Left hindlimb (tissue), 1 donor: ENCODE measurements around the gene RHAG.
"Not testable (repeated sequence)": the region's sequence is repeated elsewhere in the genome, so short reads cannot be mapped to it uniquely, and the experiment has no call there.

Source experiments
- DNase-seq: peaks from one replicate; pipeline ENCODE4 v3.0.0-alpha.2; 2018

Gene RHAG

DNA sequence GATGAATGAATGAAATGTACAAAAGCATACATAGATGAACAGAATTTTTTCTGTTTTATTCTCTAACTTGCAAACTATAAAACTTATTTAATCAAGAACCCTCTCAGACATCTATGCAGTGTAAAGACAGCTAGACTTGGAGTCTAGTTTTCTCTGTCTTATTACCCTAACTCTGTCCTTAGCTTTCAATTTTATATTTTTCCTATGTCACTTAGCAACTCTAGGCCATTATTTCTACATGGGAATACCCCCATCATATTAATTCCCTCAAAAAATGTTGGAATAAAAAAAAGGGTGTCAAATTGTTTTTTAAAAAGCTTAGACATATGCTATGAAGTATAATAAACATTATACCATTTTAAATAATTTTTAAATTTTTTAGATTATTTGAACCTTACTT, 1.2 kb downstream of the RHAG start:
- no peak for DNase-seq

DNA sequence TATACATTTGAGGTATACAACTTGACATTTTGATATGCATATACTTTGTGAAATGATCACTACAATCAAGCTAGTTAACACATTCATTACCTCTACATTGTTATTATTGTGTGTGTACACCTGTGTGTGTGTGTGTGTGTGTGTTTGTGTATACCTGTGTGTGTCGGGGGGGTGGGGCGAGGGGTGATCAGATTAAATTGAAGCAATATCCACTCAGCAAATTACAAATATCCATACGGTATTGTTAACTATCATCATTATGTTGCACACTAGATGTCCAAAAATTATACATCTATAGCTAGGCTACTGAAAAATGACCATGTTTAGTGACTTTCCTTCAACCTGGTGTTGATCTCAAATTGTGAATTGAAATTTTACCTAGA, 1.8 kb downstream of the RHAG start:
- no peak for DNase-seq

DNA sequence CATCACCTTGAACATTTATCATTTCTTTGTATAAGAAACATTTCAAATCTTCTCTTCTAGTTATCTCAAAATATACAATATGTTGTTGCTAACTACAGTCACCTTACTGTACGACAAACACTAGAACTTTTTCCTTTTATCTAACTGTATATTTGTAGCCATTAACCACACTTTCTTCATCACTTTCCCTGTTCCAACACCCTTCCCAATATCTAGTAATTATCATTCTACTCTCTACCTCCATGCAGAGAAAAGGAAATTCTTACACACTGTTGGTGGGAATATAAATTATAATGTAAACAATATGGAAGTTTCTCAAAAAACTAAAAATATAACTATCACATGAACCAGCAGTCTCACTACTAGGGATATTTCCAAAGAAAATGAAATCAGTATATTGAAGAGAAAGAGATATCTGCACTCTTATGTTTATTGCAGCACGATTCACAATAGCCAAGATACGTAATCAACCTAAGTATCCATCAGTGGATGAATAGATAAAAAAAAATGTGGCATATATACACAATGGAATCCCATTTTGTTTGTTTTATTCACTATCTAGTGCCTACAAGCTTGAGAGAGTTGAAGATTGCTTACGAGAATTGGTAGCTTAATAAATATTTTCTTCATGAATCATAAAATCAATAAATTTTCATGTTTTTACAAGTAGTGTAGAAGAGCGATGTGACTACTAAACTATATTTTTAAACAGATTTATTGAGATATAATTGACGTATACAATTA, 2.4 kb downstream of the RHAG start:
- DNase-seq: no peak

DNA sequence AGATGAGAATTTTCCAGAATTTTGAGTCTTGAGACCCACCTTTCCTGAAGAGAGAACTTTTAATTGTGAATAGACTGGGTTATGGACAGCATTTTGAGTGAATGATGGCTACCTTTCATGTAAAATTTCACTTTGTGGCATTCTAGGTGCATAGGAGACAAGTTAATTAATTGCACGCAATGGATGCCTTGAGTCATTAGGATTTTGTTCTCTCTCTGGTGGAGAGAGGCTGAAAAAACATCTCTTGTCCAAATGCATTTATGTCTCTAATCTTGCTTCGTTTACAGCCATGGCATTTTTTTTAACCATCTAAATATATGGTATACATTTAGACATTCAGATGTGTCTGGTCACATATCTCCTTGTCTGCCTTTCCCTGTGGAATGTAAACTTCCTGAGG, 3.1 kb downstream of the RHAG start:
- DNase-seq: no peak

DNA sequence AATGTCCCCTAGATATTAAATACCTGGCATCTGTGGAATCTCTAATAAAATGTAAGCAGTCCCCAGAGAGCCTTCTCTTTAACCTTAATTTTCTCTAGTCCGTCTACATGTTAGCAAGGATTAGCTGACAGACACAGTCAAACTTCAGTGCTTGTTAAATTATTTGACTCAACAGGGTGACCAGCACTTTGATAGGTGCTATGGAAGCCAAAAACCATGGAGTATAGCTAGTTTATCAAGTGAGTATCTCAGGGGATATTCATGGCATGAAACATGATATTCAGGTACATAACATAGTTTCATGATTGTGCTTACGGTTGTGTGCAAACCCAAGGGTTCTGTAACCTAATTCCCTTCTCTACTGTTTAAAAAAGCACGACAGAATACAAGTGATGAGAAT, 3.9 kb downstream of the RHAG start:
- DNase-seq: no peak

DNA sequence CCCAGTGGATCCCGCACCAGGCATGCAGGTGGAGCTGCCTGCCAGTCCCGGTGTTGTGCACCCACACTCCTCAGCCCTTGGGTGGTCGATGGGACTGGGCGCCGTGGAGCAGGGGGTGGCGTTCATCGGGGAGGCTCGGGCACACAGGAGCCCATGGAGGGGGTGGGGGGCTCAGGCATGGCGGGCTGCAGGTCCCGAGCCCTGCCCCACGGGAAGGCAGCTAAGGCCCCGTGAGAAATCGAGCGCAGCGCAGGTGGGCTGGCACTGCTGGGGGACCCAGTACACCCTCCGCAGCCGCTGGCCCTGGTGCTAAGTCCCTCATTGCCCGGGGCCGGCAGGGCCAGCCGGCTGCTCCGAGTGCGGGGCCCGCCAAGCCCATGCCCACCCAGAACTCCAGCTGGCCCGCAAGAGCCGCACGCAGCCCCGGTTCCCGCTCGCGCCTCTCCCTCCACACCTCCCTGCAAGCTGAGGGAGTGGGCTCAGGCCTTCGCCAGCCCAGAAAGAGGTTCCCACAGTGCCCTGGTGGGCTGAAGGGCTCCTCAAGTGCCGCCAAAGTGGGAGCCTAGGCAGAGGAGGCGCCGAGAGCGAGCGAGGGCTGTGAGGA, 7.1 kb downstream of the RHAG start:
- DNase-seq: not testable (repeated sequence)

DNA sequence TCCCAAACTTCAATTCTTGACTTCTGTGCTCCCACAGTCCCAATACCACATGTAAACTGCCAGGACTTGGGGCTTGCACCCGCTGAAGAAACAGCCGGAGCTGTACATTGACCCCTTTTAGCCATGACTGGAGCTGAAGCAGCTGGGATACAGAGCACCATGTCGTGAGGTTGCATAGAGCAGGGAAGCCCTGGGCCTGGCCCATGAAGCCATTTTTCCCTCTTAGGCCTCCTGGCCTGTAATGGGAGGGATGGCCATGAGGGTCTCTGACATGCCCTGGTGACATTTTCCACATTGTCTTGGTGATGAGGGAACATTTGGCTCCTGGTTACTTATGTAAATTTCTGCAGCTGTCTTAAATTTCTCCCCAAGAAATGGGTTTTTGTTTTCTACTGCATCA, 9.8 kb downstream of the RHAG start:
- DNase-seq: no peak

DNA sequence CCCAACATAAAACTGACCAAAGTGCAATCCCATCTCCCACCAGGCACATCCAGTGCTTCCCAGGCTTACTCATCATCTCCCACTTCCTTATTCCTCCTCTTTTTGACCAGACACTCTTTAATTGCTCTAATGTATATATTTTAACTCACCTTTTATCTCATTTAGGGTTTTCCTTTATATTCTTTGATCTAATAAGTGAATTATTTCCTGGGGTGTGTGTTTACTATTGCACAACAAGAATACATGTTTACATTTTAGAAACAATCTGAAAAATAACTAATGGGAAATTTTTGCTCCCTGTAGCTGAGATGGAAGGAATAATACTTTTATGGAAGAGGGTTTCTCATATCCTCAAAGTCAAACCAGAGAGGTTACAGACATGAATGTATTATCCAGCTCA, 18.4 kb downstream of the RHAG start:
- DNase-seq: no peak

DNA sequence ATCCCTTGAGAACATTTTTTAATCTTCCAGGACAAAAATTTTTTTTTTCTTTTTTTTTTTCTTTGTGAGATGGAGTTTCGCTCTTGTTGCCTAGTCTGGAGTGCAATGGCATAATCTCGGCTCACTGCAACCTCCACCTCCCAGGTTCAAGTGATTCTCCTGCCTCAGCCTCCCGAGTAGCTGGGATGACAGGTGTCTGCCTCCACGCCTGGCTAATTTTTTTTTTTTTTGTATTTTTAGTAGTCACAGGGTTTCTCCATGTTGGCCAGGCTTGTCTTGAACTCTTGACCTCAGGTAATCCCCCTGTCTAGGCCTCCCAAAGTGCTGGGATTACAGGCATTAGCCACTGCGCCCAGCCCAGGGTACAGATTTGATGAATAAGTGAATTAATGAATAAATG, 22.5 kb downstream of the RHAG start:
- not testable (repeated sequence) for DNase-seq

DNA sequence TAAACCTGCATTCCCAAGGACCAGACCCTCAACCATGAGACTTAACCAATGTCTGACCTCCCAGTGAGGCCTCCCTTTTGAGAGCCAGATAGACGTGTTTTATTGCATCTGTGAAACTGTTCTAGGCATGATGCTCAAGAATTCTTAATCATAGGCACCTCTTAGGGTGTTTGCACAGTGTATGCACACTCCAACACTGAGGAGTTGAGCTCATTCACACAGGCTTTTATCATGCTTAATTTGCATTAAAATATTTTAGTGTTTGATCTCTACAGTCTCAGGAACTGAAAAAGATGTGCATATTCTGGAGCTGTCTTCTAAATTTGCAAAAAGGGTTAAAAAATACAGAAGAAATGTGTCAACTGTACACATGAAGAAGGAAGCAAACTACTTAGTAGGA, 27.4 kb downstream of the RHAG start:
- DNase-seq: no peak

DNA sequence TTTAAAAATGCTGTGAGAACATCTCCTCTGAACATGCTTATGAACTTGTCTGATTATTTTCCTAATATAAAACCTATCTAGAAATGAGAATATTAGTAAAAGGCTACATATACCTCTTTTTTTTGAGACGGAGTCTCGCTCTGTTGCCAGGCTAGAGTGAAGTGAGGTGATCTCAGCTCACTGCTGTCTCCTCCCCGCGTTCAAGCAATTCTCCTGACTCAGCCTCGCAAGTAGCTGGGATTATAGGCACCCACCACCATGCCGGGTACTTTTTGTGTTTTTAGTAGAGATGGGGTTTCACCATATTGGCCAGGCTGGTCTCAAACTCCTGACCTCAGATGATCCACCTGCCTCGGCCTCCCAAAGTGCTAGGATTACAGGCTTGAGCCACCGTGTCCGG, 28.4 kb downstream of the RHAG start:
- DNase-seq: not testable (repeated sequence)

DNA sequence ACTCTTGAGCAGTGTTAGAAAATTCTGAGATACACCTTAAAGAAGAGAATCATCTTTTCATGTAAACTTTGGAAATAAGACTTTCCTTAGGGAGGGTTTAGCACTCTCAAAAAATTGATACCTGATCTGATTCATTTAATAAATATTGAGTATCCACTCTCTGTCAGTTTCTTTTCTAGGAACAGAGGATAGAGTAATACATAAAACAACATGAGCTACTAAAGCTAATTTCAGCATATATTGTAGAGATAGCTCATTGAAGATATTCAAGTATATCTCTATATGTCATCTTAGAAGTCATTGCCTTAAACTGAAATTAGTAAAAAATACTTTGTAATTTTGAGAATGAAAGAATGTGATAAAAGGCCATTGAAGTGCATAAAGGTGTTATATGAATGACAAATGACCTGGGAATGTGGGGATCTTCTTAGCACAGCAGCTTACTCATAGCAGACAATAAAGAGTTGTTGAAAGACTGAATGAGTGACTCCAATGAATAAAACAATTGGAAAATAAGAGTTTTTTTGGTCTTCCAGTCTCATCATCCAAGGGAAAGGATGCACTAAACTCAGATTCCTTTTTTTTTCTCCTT, 29.2 kb downstream of the RHAG start:
- no peak for DNase-seq

DNA sequence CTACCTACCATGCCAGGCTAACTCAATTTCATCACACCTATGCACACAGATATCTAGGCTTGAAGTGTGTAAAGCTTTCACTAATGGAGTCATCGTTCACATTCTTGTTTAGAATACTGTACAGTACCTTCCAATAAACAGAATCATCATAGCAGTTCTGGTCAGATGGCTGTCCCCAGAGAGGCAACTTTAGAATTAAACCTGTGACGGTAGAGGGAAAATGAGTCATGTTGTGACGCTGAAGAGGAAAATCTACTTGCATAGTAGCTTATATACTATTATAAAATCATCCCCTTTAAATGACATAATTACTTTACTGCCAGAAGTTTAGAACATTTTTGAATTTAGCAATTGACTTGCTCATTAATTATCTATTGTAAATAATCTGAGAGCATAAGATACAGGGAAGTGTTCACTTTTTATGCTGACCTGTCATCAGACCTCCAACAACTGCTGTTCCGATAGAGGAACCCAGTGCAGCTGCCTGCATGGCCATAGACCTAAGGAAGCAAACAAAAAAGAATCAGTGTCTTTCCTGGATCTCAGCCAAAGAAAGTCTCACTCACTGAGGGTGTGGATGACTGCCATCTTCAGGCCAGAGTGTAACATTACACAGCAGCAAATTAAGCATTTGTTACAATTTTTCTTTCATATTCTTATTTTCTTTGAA, 29.8 kb downstream of the RHAG start:
- peak; percentile 34 for DNase-seq

DNA sequence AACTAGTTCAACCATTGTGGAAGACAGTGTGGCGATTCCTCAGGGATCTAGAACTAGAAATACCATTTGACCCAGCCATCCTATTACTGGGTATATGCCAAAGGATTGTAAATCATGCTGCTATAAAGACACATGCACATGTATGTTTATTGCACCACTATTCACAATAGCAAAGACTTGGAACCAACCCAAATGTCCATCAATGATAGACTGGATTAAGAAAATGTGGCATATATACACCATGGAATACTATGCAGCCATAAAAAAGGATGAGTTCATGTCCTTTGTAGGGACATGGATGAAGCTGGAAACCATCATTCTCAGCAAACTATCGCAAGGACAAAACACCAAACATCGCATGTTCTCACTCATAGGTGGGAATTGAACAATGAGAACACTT, 32.6 kb downstream of the RHAG start:
- not testable (repeated sequence) for DNase-seq

DNA sequence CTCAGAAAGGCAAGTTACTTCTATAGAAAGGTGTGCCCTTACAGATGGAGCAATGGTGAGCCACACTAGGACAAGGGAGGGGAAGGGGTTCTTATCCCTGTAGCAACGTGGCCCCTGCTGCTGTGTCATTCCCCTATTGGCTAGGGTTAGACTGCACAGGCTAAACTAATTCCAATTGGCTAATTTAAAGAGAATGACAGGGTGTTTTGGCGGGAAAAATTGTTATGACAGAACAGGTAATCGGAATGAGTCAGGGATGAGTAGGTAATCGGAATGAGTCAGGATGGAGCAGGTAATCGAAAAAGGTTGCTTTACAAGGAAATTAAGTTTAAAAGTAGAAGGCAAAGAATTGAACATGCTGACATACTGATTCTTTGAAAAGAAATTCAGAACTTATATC, 49.4 kb downstream of the RHAG start:
- not testable (repeated sequence) for DNase-seq

DNA sequence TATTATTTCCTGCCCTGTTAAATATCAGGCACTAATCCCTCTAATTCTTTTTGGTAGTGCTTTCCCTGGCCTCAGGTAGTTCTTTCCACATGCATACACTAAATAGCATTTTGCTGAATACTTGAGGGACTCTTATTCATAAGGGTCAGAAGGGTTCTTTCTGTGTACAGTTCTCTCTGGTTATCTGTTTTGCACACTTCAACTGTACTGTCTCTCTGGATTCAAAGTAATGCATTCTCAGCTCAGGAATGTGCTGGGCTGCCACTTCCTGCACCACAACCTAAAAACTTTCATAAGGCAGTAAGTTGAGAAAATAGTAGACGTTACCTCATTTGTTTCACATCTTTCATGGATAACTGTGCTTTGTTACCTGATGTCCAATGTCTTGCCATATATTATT, 54.1 kb downstream of the RHAG start:
- DNase-seq: no peak

DNA sequence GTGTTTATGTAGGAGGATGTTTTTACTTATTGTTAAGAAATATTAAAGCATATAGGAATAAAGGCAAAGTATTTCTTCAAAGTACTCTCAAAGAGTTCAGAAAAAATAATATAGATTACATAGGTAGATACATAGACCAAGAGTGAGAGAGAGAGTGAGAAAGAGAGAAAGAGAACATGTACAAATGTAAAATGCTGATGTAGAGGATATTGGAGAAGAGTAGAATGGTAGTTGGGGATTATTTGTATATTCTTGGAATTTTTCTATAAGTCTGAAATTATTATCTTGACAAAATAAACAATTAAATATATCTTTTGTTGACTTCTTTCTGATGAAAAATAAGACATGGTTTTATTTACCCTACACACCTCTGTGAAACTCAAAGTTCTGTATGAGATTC, 57.0 kb downstream of the RHAG start:
- no peak for DNase-seq

DNA sequence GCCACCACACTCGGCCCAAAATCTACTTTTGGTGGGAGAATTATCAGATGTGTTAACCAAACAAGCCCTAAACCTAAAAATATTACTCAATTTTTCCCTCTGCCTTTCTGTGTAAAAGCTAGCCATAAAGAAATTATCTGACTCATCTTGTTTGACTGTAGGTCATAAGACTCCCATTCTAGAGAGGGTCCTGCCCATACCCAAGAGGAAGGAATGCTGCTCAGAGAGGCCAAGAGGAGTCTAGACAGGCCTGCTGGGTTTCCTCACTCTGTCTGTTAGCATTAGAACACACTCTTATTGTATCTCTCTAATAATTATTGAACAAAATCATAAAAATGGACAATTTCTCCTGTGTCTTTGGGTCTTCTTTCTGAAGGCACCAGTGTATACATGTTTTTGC, 60.0 kb downstream of the RHAG start:
- no peak for DNase-seq

DNA sequence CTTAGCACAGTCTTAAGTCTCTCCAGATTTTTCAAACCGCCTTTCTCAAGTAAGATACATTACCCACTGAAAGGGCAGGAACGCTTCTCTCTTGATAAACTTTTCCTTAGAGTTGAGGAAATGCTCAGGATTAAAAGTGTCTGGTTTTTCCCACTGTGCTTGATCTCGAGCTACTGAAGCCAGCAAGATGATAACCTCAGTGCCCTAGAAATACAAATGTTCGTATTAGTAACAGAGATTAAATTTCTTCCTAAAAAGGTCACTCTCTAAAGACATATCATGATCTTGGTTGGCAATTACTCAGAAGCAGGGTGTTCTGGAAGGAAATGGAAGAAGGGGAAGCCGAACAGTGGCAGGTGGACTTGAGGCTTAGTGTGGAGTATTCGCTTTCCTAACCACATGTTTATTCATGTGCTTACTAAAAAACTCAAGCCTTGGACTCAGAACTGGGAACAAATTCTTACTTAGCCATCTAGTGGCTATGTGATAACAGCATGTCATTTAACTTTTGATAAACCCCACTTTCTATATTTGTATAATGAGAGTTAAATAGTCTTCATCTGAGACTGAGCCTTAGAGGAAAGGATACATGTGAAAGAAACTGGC, 66.1 kb downstream of the RHAG start:
- DNase-seq: no peak

DNA sequence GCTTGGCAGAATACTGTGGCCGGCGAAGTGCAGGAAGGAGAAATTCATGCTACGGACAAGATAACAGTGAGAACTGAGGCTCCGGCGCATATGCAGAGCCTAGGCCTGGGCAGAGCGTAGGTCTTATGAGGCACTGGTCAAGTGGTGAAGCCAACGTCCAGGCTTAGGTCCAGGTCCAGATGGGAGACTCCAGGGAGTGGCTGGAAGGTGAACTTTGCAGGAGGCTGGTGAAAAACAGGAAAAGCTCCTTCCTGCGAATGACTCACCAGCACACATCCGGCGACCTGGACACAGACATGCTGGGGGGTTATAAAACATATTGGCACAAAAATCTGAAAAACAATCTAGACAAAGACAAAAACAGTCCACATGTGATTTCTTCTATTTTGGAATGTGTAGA, 70.8 kb downstream of the RHAG start:
- DNase-seq: no peak

DNA sequence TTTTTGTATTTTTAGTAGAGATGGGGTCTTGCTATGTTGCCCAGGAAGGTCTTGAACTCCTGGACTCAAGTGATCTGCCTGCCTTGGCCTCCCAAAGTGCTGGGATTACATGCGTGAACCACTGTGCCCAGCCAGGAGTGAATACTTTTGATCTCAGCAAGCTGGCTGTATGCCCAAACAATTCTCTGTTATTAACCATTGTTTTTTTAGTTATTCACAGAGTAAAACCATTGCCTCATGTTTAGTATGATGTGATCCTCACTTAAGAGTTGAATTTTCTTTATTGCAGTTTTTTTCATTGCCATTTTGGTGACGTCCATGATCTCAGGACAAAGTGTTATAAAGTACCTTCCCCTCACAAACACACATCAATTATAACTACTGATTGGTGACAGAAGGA, 71.4 kb downstream of the RHAG start:
- no peak for DNase-seq

DNA sequence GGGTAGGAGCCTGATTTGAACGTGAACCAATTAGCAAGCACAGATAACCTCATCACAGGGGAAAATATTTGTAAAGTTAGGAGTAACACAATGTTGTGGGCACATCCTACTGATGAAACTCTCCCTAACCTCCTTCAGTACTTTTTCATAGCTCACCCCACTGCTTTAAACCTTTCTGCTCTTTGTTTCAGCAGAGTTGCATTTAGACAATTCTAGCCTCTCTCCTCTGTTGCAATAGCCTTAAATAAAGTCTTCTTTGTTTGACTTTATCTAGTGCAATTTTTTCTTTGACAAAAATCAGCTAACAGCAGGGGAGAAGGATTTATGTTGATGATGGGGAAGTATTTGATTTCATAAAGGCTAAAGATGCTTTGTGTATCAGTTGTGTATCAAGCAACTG, 72.1 kb downstream of the RHAG start:
- DNase-seq: no peak

DNA sequence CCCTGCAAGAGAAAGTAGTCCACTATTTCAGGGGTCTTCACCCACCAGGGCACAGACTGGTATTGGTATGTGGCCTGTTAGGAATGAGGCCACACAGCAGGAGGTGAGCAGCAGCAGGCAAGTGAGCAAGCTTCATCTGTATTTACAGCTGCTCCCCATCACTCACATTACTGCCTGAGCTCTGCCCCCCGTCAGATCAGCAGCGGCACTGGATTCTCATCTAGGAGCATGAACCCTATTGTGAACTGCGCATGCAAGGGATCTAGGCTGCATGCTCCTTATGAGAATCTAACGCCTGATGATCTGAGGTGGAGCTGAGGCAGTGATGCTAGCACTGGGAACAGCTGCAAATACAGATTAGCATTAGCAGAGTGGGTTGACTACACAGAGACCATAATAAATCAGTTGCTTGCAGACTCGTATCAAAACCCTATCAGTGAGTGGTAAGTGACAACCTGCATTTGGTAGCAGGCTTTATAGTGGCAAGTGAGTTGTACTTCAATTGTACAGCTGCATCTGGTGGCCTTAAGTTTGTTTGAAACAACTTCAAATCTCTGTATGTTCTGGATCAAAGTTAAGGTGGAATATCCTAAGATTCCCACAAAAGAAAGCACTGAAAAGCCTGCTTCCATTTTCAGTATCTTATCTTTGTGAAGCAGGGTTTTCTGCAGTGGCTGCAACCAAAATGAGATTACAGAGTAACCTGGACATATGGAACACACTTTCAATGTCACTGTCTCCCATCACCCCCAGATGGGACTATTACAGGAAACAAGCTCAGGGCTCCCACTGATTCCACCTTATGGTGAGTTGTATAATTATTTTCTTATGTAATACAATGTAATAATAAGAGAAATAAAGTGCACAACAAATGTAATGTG, 73.4 kb downstream of the RHAG start:
- no peak for DNase-seq
